ENCODE measurements around the gene PRSS38. TPM values are rescaled to one million over a fixed set of nuclear protein-coding genes. Genes with fewer than 3 reads are reported as not detected.
"Not testable (repeated sequence)": the region's sequence is repeated elsewhere in the genome, so short reads cannot be mapped to it uniquely, and the experiment has no call there.

The PRSS38 gene
- polyA plus RNA-seq, 3 donors = not detected

DNA sequence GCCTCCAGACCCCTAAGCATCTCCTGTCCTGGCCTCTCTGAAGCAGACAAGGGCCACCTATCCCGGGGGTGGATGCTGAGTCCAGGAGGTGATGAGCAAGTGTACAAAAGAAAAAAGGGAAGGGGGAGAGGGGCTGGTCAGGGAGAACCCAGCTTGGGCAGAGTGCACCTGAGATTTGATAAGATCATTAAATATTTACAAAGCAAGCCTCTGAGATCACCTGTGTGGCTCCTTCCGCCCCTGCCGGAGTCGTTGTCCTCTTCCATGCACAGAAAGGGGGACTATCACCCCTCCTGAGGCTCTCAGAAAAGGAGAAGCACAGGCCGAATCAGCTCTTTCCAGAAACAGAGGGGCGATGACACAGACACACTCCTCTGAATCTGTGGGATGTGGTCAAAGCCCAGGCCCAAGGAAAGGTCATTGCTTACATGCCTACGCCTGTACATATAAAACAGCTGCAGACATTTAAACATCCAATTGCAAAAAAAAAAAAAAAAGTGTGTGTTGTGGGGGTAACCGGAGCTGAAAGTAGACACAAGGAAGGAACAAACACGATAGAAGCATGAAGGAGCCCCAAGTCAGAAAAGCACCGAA is 30.9 kb downstream of the PRSS38 start:
- Mint-ChIP-seq H3K27ac (peak overlapping the region in 1 of 7 donors; percentile 27), H3K9me3 (peaks cover 0 to 18% (median 7%) of the 10 kb centered on the region in 7 donors), H3K4me1 (no peaks in the 10 kb centered on the region), H3K4me3 (no peak overlapping the region), H3K36me3 (no peaks in the 10 kb centered on the region), H3K27me3 (ENCODE audit: low read depth in 3 of 3) (peaks cover 0 to 2% (median 1%) of the 10 kb centered on the region in 3 donors)
- no peaks in the 10 kb centered on the region for H3K79me2 ChIP-seq (ENCODE audit: insufficient read depth, low read length)
- H3K4me1 ChIP-seq (ENCODE audit: control insufficient read depth in 1 of 2, insufficient read depth in 2 of 2, low read length in 2 of 2) = no peaks in the 10 kb centered on the region
- H3K9ac ChIP-seq (ENCODE audit: insufficient read depth, low read length, poor library complexity, severe bottlenecking) = no peak overlapping the region
- no peak overlapping the region for H3K4me3 ChIP-seq (replicated peaks in 1 of 3; ENCODE audit: low read depth in 2 of 3, low read length in 3 of 3)
- H3K36me3 ChIP-seq (replicated peaks in 1 of 2; ENCODE audit: control insufficient read depth in 1 of 2, insufficient read depth in 2 of 2, low read length in 2 of 2) = no peaks in the 10 kb centered on the region
- 92% methylated on average over 3 of the region's 10 CpGs for WGBS (ENCODE audit: insufficient coverage)
- no peaks in the 10 kb centered on the region for H3K27me3 ChIP-seq (ENCODE audit: control insufficient read depth in 2 of 2, insufficient read depth in 2 of 2, low read length in 2 of 2)
- DNase-seq = no peak
- H3K27ac ChIP-seq (ENCODE audit: low read depth in 1 of 2, low read length in 2 of 2) = no peak overlapping the region
- peaks cover 0 to 17% of the 10 kb centered on the region in 2 donors for H3K9me3 ChIP-seq (replicated peaks in 1 of 2; ENCODE audit: control insufficient read depth in 1 of 2, insufficient read depth in 1 of 2, low read length in 2 of 2)
- no peaks in the 10 kb centered on the region for H4K20me1 ChIP-seq (ENCODE audit: insufficient read depth, low read length)
- H3K4me2 ChIP-seq (replicated peaks; ENCODE audit: extremely low read depth, low read length, poor library complexity, severe bottlenecking) = no peak overlapping the region
- no peak overlapping the region for H2AFZ ChIP-seq (ENCODE audit: insufficient read depth, low read depth, low read length, poor library complexity, severe bottlenecking)
- TF ChIP-seq, protein P1, sequence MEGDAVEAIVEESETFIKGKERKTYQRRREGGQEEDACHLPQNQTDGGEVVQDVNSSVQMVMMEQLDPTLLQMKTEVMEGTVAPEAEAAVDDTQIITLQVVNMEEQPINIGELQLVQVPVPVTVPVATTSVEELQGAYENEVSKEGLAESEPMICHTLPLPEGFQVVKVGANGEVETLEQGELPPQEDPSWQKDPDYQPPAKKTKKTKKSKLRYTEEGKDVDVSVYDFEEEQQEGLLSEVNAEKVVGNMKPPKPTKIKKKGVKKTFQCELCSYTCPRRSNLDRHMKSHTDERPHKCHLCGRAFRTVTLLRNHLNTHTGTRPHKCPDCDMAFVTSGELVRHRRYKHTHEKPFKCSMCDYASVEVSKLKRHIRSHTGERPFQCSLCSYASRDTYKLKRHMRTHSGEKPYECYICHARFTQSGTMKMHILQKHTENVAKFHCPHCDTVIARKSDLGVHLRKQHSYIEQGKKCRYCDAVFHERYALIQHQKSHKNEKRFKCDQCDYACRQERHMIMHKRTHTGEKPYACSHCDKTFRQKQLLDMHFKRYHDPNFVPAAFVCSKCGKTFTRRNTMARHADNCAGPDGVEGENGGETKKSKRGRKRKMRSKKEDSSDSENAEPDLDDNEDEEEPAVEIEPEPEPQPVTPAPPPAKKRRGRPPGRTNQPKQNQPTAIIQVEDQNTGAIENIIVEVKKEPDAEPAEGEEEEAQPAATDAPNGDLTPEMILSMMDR (IDR thresholded peaks at IDR 0.05) = no peak
- intact Hi-C loops (cut with micrococcal nuclease) = no loop called here

- intact Hi-C loops (cut with micrococcal nuclease); H3K27ac ChIP-seq (ENCODE audit: low read depth in 1 of 2, low read length in 2 of 2); H3K36me3 Mint-ChIP-seq; H3K36me3 ChIP-seq (replicated peaks in 1 of 2; ENCODE audit: control insufficient read depth in 1 of 2, insufficient read depth in 2 of 2, low read length in 2 of 2); DNase-seq; H3K4me3 Mint-ChIP-seq; H3K4me1 ChIP-seq (ENCODE audit: control insufficient read depth in 1 of 2, insufficient read depth in 2 of 2, low read length in 2 of 2); H3K4me3 ChIP-seq (replicated peaks in 1 of 3; ENCODE audit: low read depth in 2 of 3, low read length in 3 of 3); H3K27me3 Mint-ChIP-seq (ENCODE audit: low read depth in 3 of 3); H2AFZ ChIP-seq (ENCODE audit: insufficient read depth, low read depth, low read length, poor library complexity, severe bottlenecking); H3K9ac ChIP-seq (ENCODE audit: insufficient read depth, low read length, poor library complexity, severe bottlenecking); H3K4me1 Mint-ChIP-seq; H3K27ac Mint-ChIP-seq; H3K27me3 ChIP-seq (ENCODE audit: control insufficient read depth in 2 of 2, insufficient read depth in 2 of 2, low read length in 2 of 2); H3K79me2 ChIP-seq (ENCODE audit: insufficient read depth, low read length); H4K20me1 ChIP-seq (ENCODE audit: insufficient read depth, low read length); H3K4me2 ChIP-seq (replicated peaks; ENCODE audit: extremely low read depth, low read length, poor library complexity, severe bottlenecking): not testable (repeated sequence)
- peaks cover 0 to 17% of the 10 kb centered on the region in 2 donors for H3K9me3 ChIP-seq (replicated peaks in 1 of 2; ENCODE audit: control insufficient read depth in 1 of 2, insufficient read depth in 1 of 2, low read length in 2 of 2)
- 85% methylated on average over 3 of the region's 4 CpGs for WGBS (ENCODE audit: insufficient coverage)
- H3K9me3 Mint-ChIP-seq = peaks cover 0 to 18% (median 7%) of the 10 kb centered on the region in 7 donors
Measured at GRCh38 chr1:227847046-227847445, 31.6 kb downstream of the PRSS38 start.

All from CD14-positive monocyte (primary cell).